Measurements from ENCODE around the gene ZFAND5.
A peak's percentile ranks its signal among the peaks of the same experiment; 100 is the strongest.

Gene ZFAND5
- long read RNA-seq, donor 1, transcript ZFAND5-205 (7 exons, 2,785 nt) = minor isoform, 8 of 39 reads
- long read RNA-seq, donor 1, transcript ZFAND5-204 (6 exons, 2,686 nt) = major isoform, 10 of 39 reads
- long read RNA-seq, donor 1, partial matches to known transcripts = 16 of 39 reads
- long read RNA-seq, donor 1, other reads (novel, unspliced or antisense) = 0 of 39 reads
- long read RNA-seq, donor 2, transcript ZFAND5-205 (7 exons, 2,785 nt) = major isoform, 13 of 27 reads
- long read RNA-seq, donor 2, partial matches to known transcripts = 5 of 27 reads
- long read RNA-seq, donor 2, other reads (novel, unspliced or antisense) = 0 of 27 reads
- long read RNA-seq, donor 3, transcript ZFAND5-205 (7 exons, 2,785 nt) = major isoform, 14 of 19 reads
- long read RNA-seq, donor 3, partial matches to known transcripts = 0 of 19 reads
- long read RNA-seq, donor 3, other reads (novel, unspliced or antisense) = 0 of 19 reads
- long read RNA-seq, donor 4, transcript ZFAND5-205 (7 exons, 2,785 nt) = major isoform, 12 of 33 reads
- long read RNA-seq, donor 4, transcript ZFAND5-204 (6 exons, 2,686 nt) = major isoform, 12 of 33 reads
- long read RNA-seq, donor 4, partial matches to known transcripts = 5 of 33 reads
- long read RNA-seq, donor 4, other reads (novel, unspliced or antisense) = 0 of 33 reads
- long read RNA-seq, donor 5, transcript ZFAND5-204 (6 exons, 2,686 nt) = minor isoform, 12 of 38 reads
- long read RNA-seq, donor 5, transcript ZFAND5-205 (7 exons, 2,785 nt) = major isoform, 21 of 38 reads
- long read RNA-seq, donor 5, partial matches to known transcripts = 0 of 38 reads
- long read RNA-seq, donor 5, other reads (novel, unspliced or antisense) = 0 of 38 reads
- long read RNA-seq, donor 6, full-length matches to known transcripts = 24 of 39 reads
- long read RNA-seq, donor 6, partial matches to known transcripts = 15 of 39 reads
- long read RNA-seq, donor 6, other reads (novel, unspliced or antisense) = 0 of 39 reads
- long read RNA-seq, donor 7, transcript ZFAND5-204 (6 exons, 2,686 nt) = minor isoform, 14 of 70 reads
- long read RNA-seq, donor 7, transcript ZFAND5-205 (7 exons, 2,785 nt) = major isoform, 19 of 70 reads
- long read RNA-seq, donor 7, partial matches to known transcripts = 32 of 70 reads
- long read RNA-seq, donor 7, other reads (novel, unspliced or antisense) = 0 of 70 reads
- long read RNA-seq, donor 8, transcript ZFAND5-204 (6 exons, 2,686 nt) = major isoform, 12 of 27 reads
- long read RNA-seq, donor 8, transcript ZFAND5-205 (7 exons, 2,785 nt) = minor isoform, 11 of 27 reads
- long read RNA-seq, donor 8, partial matches to known transcripts = 0 of 27 reads
- long read RNA-seq, donor 8, other reads (novel, unspliced or antisense) = 0 of 27 reads

- peak; percentile 99 for DNase-seq
Measured at GRCh38 chr9:72364679-72365524, at the start of gene ZFAND5. Gene ZFAND5 (minus strand): TSS chr9:72365208. CDS start chr9:72360778, 4,430 bp downstream.

GRCh38 chr9:72412483-72413040 is 47.6 kb upstream of the ZFAND5 start:
- no peak for DNase-seq

GRCh38 chr9:72410214-72410613 is 45.2 kb upstream of the ZFAND5 start:
- no peak for DNase-seq

- no peak for DNase-seq
Measured at GRCh38 chr9:72407114-72407513, 42.1 kb upstream of the ZFAND5 start.

GRCh38 chr9:72402744-72403143 is 37.7 kb upstream of the ZFAND5 start:
- DNase-seq = no peak

- no peak for DNase-seq
Measured at GRCh38 chr9:72401396-72401795, 36.4 kb upstream of the ZFAND5 start.

GRCh38 chr9:72400866-72401265 is 35.9 kb upstream of the ZFAND5 start:
- no peak for DNase-seq

GRCh38 chr9:72399391-72399790 is 34.4 kb upstream of the ZFAND5 start:
- DNase-seq = no peak

- no peak for DNase-seq
Measured at GRCh38 chr9:72396247-72397091, 31.5 kb upstream of the ZFAND5 start.

GRCh38 chr9:72394066-72394465 is 29.1 kb upstream of the ZFAND5 start:
- DNase-seq = no peak

- DNase-seq = no peak
Measured at GRCh38 chr9:72390907-72391306, 25.9 kb upstream of the ZFAND5 start.

- DNase-seq = no peak
Measured at GRCh38 chr9:72386186-72386585, 21.2 kb upstream of the ZFAND5 start.

- no peak for DNase-seq
Measured at GRCh38 chr9:72384710-72385485, 19.9 kb upstream of the ZFAND5 start.

- DNase-seq = no peak
Measured at GRCh38 chr9:72383978-72384709, 19.1 kb upstream of the ZFAND5 start.

- DNase-seq = no peak
Measured at GRCh38 chr9:72382405-72382804, 17.4 kb upstream of the ZFAND5 start.

GRCh38 chr9:72377041-72377440 is 12.0 kb upstream of the ZFAND5 start:
- no peak for DNase-seq

GRCh38 chr9:72371151-72371550 is 6.1 kb upstream of the ZFAND5 start:
- DNase-seq = no peak

GRCh38 chr9:72365525-72366256 is 683 bp upstream of the ZFAND5 start:
- peak; percentile 93 for DNase-seq
